Transverse colon (tissue), 4 donors: ENCODE measurements around the gene TMC6.

Source experiments
- CTCF ChIP-seq, 5 experiments: fragments of 200-600 bp in 3 of 5; fragments of 450-650 bp in 2 of 5; sonication (generic) in 3 of 5; IDR thresholded peaks; 1 replicate in 2 of 5; 2 replicates in 3 of 5; pipeline ENCODE4 v1.5.1; 2016 to 2017; ENCODE audit warnings: antibody characterized with exemption in 5 of 5, inconsistent platforms in 3 of 5, mild to moderate bottlenecking in 2 of 5, moderate library complexity in 1 of 5
- EP300 ChIP-seq: sonication (generic); formaldehyde crosslinking; IDR thresholded peaks from one replicate; pipeline ENCODE4 v1.6.1; 2017; ENCODE audit warnings: antibody characterized with exemption, low read depth
- POLR2A ChIP-seq: fragments of 450-650 bp; IDR thresholded peaks from one replicate; pipeline ENCODE4 v1.6.1; 2016; ENCODE audit warnings: antibody characterized with exemption, mild to moderate bottlenecking, moderate library complexity
- POLR2AphosphoS5 ChIP-seq, 3 donors: sonication (generic); formaldehyde crosslinking; IDR thresholded peaks; one replicate each; pipeline ENCODE4 v1.6.1; 2016; ENCODE audit warnings: antibody characterized with exemption in 3 of 3

GRCh38 chr17:78122931-78123249 is 5.7 kb downstream of the TMC6 start:
- TF ChIP-seq POLR2AphosphoS5 (IDR thresholded peaks at IDR 0.05) (no peak), CTCF (IDR thresholded peaks at IDR 0.05) (no peak), EP300 (no peak), POLR2A (no peak)
